WTC11 (cell line): Measurements from ENCODE around the gene HMMR. TPM values are rescaled to one million over a fixed set of nuclear protein-coding genes. Genes with fewer than 3 reads are reported as not detected.

ENCODE experiments used
- ATAC-seq: fragments of 200-7000 bp; cut with Tn5 transposase; 2 replicates; pipeline ENCODE4 v1.10.0; 2021; ENCODE audit warnings: mild to moderate bottlenecking, moderate library complexity
- CTCF ChIA-PET: fragments of 300-600 bp; sonication (Branson Sonifier 250); formaldehyde crosslinking; loops from one replicate; lab custom pipeline; 2021; ENCODE audit warnings: antibody characterized with exemption; lab: Charles Lee
- POLR2A ChIA-PET: fragments of 350-600 bp; sonication (Branson Sonifier 250); formaldehyde crosslinking; loops from one replicate; lab custom pipeline; 2021; ENCODE audit warnings: antibody characterized with exemption; lab: Charles Lee
- DNase-seq: peaks from one replicate; pipeline ENCODE4 v3.0.0; 2021; ENCODE audit warnings: low spot score
- H3K27ac Mint-ChIP-seq: 2 replicates; pipeline ENCODE4 v1.8.0; 2021; ENCODE audit warnings: mixed read lengths
- H3K27me3 Mint-ChIP-seq: 2 replicates; pipeline ENCODE4 v1.8.0; 2021; ENCODE audit warnings: low read depth, mild to moderate bottlenecking, moderate library complexity, mixed read lengths
- H3K36me3 Mint-ChIP-seq: 2 replicates; pipeline ENCODE4 v1.8.0; 2021; ENCODE audit warnings: mixed read lengths
- H3K4me1 Mint-ChIP-seq: 2 replicates; pipeline ENCODE4 v1.8.0; 2022; ENCODE audit warnings: mixed read lengths
- H3K4me3 Mint-ChIP-seq: 2 replicates; pipeline ENCODE4 v1.8.0; 2021; ENCODE audit warnings: mild to moderate bottlenecking, moderate library complexity, mixed read lengths
- H3K9me3 Mint-ChIP-seq: 2 replicates; pipeline ENCODE4 v1.8.0; 2021; ENCODE audit warnings: mixed read lengths
- ETV6 ChIP-seq: sonication (generic); formaldehyde crosslinking; IDR thresholded peaks from 2 replicates; pipeline ENCODE4 v1.8.1; 2022; ENCODE audit warnings: mild to moderate bottlenecking, missing genetic modification reagents
- GRHL2 ChIP-seq: fragments of 250-450 bp; sonication (Bioruptor Pico); IDR thresholded peaks from 2 replicates; pipeline ENCODE4 v1.8.0; 2022; ENCODE audit warnings: mild to moderate bottlenecking, moderate library complexity; ENCODE audit not compliant: insufficient replicate concordance, severe bottlenecking
- IRF2 ChIP-seq: sonication (generic); formaldehyde crosslinking; IDR thresholded peaks from 2 replicates; pipeline ENCODE4 v1.8.0; 2022; ENCODE audit warnings: low read depth, missing genetic modification reagents, borderline replicate concordance
- KAT7 ChIP-seq: sonication (generic); formaldehyde crosslinking; IDR thresholded peaks from 2 replicates; pipeline ENCODE4 v1.8.1; 2023; ENCODE audit warnings: missing genetic modification reagents, mild to moderate bottlenecking, borderline replicate concordance
- NR3C1 ChIP-seq: sonication (generic); formaldehyde crosslinking; conservative IDR thresholded peaks from 2 replicates; pipeline ENCODE4 v1.8.1; 2023; ENCODE audit warnings: low read depth, mild to moderate bottlenecking, missing genetic modification reagents
- RELA ChIP-seq: sonication (generic); formaldehyde crosslinking; IDR thresholded peaks from 2 replicates; pipeline ENCODE4 v1.8.1; 2022; ENCODE audit warnings: missing genetic modification reagents, mild to moderate bottlenecking, borderline replicate concordance
- TCF7 ChIP-seq: sonication (generic); formaldehyde crosslinking; IDR thresholded peaks from 2 replicates; pipeline ENCODE4 v1.8.0; 2022; ENCODE audit warnings: mild to moderate bottlenecking, low read depth, missing genetic modification reagents, moderate library complexity
- TEAD4 ChIP-seq: sonication (generic); formaldehyde crosslinking; IDR thresholded peaks from 2 replicates; pipeline ENCODE4 v1.8.0; 2022; ENCODE audit warnings: mild to moderate bottlenecking, missing genetic modification reagents
- ZNF121 ChIP-seq: sonication (generic); formaldehyde crosslinking; IDR thresholded peaks from 2 replicates; pipeline ENCODE4 v1.8.0; 2023; ENCODE audit warnings: missing genetic modification reagents
- ZNF396 ChIP-seq: fragments of 250-450 bp; sonication (Bioruptor Pico); IDR thresholded peaks from 2 replicates; pipeline ENCODE4 v1.8.0; 2021; ENCODE audit warnings: mild to moderate bottlenecking, moderate library complexity, borderline replicate concordance
- ZNF416 ChIP-seq: fragments of 250-450 bp; sonication (Bioruptor Pico); IDR thresholded peaks from 2 replicates; pipeline ENCODE4 v1.9.0; 2021; ENCODE audit warnings: mild to moderate bottlenecking, inconsistent platforms
- total RNA-seq: library from RNA; stranded (reverse); gene quantifications from 3 replicates; pipeline ENCODE4 v1.2.3, GENCODE V29; 2021
- TF ChIP-seq, protein P1 (sequence below): sonication (generic); formaldehyde crosslinking; IDR thresholded peaks from 2 replicates; pipeline ENCODE4 v1.8.1; 2022; ENCODE audit warnings: low read depth, missing genetic modification reagents, borderline replicate concordance
- TF ChIP-seq, protein P2 (sequence below): sonication (generic); formaldehyde crosslinking; conservative IDR thresholded peaks from 2 replicates; pipeline ENCODE4 v1.8.1; 2022; ENCODE audit warnings: mild to moderate bottlenecking, missing genetic modification reagents
- TF ChIP-seq, protein P3 (sequence below): sonication (generic); formaldehyde crosslinking; IDR thresholded peaks from 2 replicates; pipeline ENCODE4 v1.8.1; 2022; ENCODE audit warnings: low read depth, mild to moderate bottlenecking, moderate library complexity, missing genetic modification reagents, borderline replicate concordance
- TF ChIP-seq, protein P4 (sequence below): sonication (generic); formaldehyde crosslinking; IDR thresholded peaks from 2 replicates; pipeline ENCODE4 v1.8.1; 2023; ENCODE audit warnings: mild to moderate bottlenecking, missing genetic modification reagents, borderline replicate concordance
- TF ChIP-seq, protein P5 (sequence below): sonication (generic); formaldehyde crosslinking; IDR thresholded peaks from 2 replicates; pipeline ENCODE4 v1.8.1; 2023; ENCODE audit warnings: mild to moderate bottlenecking, missing genetic modification reagents, moderate library complexity

HMMR gene
- total RNA-seq, 1 experiment from 2014 or later, result 78.5 TPM

DNA sequence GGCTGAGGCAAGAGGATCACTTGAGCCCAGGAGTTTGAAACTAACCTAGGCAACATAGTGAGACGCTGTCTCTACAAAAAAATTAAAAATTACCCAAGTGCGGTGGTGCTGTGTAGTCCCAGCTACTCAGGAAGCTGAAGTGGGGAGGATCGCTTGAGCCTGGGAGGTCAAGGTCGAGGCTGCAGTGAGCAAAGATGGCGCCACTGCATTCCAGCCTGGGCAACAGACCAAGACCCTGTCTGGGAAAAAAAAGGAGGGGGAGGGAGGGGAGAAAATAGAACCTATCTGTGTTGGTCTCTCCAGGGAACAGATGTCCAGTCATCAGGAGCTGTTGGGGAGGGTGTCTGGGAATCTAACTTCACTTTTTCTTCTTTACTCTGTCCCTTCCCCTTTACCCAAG lies 69.3 kb downstream of the HMMR start:
- Mint-ChIP-seq H3K9me3 (peaks cover 18% of the 10 kb centered on the region), H3K4me3 (no peak overlapping the region), H3K4me1 (peaks cover 38% of the 10 kb centered on the region), H3K27ac (no peak overlapping the region), H3K36me3 (peaks cover 6% of the 10 kb centered on the region), H3K27me3 (no peaks in the 10 kb centered on the region)
- DNase-seq (no peak), ATAC-seq (no peak)
- ChIA-PET POLR2A (interaction anchor here (0.6 kb wide), 1 partner anchor 8 kb away, joined by 12 read pairs; no protein-coding TSS in a partner anchor), CTCF (no interaction called here)
- TF ChIP-seq ZNF121, result peak; percentile 63; the same call in 1 of the 2 replicates
- TF ChIP-seq, protein P1, sequence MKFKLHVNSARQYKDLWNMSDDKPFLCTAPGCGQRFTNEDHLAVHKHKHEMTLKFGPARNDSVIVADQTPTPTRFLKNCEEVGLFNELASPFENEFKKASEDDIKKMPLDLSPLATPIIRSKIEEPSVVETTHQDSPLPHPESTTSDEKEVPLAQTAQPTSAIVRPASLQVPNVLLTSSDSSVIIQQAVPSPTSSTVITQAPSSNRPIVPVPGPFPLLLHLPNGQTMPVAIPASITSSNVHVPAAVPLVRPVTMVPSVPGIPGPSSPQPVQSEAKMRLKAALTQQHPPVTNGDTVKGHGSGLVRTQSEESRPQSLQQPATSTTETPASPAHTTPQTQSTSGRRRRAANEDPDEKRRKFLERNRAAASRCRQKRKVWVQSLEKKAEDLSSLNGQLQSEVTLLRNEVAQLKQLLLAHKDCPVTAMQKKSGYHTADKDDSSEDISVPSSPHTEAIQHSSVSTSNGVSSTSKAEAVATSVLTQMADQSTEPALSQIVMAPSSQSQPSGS (CRISPR knock-in tag), result no peak
- TF ChIP-seq, all 79 proteins: peak for 1

DNA sequence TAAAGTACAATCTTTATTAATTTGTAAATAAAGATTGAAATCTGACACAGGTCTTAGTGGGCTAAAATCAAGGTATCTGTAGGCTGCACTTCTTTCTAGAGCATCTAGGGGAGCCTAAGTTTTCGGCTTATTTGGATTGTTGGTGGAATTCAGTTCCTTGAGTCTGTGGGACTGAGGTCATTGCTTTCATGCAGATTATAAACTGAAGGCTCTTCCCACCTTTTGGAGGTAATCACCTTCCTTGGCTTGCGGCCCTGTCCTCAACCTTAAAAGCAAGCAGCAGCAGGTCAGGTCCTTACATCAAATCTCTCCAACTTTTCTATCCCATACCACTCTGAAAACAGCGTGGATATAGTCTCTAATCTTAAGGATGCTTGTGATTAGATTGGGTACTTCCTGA lies 70.8 kb downstream of the HMMR start:
- no peak for TF ChIP-seq ZNF396 (CRISPR knock-in tag)
- TF ChIP-seq KAT7, result no peak
- no peak for TF ChIP-seq ZNF416 (CRISPR knock-in tag)
- TF ChIP-seq TCF7 (CRISPR knock-in tag), result no peak
- TF ChIP-seq, protein P2, sequence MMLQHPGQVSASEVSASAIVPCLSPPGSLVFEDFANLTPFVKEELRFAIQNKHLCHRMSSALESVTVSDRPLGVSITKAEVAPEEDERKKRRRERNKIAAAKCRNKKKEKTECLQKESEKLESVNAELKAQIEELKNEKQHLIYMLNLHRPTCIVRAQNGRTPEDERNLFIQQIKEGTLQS (CRISPR knock-in tag), result no peak
- TF ChIP-seq IRF2 (CRISPR knock-in tag), result no peak
- no peak for TF ChIP-seq ETV6 (CRISPR knock-in tag)
- TF ChIP-seq NR3C1 (CRISPR knock-in tag), result no peak
- Mint-ChIP-seq H3K4me1 (peaks cover 50% of the 10 kb centered on the region), H3K27me3 (no peaks in the 10 kb centered on the region), H3K4me3 (no peak overlapping the region), H3K9me3 (peaks cover 7% of the 10 kb centered on the region), H3K36me3 (no peaks in the 10 kb centered on the region), H3K27ac (no peak overlapping the region)
- POLR2A ChIA-PET, result no interaction called here
- CTCF ChIA-PET, result no interaction called here
- DNase-seq (no peak), ATAC-seq (peak; percentile 60)

DNA sequence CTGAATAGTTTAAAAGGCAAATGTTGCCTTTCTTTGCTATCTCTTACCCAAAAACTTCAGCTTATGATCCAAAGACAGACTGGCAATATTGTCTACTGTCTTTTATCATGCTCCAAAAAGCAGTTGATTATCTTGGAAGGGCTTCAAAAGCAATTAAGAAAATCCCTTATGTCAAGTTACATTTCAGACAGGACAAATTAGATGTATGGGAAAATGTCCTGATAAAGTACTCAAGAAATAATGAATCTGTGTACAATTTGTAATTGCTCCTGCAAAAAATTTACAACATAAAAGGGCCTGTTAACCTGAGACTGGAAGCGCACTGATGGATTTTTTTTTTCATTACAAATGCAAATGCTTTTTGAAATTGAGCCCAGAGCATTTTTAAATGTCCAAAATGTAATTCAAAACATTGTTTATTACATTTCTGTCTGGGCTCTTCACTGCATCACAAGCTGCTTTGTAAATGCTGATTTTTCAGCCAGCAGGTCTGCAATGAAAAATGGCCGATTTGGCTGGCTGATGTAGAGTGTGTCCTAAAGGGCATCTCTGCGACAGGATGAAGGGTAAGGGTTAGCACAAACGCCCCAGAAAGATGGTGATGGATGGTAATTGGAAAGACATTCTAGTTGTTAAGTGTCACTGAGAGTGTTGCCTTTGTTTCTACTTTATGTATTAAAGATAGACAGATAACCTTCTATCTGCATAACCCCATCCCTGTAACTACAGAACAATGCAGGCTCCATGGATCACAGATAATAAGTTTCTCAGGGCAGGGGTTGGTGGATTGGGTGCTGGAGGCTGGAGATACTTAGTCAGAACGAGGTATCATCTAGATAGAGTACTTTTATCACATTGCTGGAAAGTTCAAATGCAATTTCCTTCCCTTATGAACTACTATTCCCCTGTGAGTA lies 72.0 kb downstream of the HMMR start:
- peak overlapping the region; percentile 88 for H3K27ac Mint-ChIP-seq
- TF ChIP-seq, protein P3, sequence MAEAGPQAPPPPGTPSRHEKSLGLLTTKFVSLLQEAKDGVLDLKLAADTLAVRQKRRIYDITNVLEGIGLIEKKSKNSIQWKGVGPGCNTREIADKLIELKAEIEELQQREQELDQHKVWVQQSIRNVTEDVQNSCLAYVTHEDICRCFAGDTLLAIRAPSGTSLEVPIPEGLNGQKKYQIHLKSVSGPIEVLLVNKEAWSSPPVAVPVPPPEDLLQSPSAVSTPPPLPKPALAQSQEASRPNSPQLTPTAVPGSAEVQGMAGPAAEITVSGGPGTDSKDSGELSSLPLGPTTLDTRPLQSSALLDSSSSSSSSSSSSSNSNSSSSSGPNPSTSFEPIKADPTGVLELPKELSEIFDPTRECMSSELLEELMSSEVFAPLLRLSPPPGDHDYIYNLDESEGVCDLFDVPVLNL, result no peak
- no peak for TF ChIP-seq TEAD4 (CRISPR knock-in tag)
- TF ChIP-seq, protein P4, sequence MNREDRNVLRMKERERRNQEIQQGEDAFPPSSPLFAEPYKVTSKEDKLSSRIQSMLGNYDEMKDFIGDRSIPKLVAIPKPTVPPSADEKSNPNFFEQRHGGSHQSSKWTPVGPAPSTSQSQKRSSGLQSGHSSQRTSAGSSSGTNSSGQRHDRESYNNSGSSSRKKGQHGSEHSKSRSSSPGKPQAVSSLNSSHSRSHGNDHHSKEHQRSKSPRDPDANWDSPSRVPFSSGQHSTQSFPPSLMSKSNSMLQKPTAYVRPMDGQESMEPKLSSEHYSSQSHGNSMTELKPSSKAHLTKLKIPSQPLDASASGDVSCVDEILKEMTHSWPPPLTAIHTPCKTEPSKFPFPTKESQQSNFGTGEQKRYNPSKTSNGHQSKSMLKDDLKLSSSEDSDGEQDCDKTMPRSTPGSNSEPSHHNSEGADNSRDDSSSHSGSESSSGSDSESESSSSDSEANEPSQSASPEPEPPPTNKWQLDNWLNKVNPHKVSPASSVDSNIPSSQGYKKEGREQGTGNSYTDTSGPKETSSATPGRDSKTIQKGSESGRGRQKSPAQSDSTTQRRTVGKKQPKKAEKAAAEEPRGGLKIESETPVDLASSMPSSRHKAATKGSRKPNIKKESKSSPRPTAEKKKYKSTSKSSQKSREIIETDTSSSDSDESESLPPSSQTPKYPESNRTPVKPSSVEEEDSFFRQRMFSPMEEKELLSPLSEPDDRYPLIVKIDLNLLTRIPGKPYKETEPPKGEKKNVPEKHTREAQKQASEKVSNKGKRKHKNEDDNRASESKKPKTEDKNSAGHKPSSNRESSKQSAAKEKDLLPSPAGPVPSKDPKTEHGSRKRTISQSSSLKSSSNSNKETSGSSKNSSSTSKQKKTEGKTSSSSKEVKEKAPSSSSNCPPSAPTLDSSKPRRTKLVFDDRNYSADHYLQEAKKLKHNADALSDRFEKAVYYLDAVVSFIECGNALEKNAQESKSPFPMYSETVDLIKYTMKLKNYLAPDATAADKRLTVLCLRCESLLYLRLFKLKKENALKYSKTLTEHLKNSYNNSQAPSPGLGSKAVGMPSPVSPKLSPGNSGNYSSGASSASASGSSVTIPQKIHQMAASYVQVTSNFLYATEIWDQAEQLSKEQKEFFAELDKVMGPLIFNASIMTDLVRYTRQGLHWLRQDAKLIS (CRISPR knock-in tag), result no peak
- no peak for TF ChIP-seq RELA (CRISPR knock-in tag)
- TF ChIP-seq, protein P5, sequence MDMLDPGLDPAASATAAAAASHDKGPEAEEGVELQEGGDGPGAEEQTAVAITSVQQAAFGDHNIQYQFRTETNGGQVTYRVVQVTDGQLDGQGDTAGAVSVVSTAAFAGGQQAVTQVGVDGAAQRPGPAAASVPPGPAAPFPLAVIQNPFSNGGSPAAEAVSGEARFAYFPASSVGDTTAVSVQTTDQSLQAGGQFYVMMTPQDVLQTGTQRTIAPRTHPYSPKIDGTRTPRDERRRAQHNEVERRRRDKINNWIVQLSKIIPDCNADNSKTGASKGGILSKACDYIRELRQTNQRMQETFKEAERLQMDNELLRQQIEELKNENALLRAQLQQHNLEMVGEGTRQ (CRISPR knock-in tag), result no peak
- TF ChIP-seq GRHL2, result no peak
- TF ChIP-seq KAT7, result no peak
- H3K4me3 Mint-ChIP-seq, result peak overlapping the region; percentile 9
- ChIA-PET POLR2A (interaction anchor here (0.7 kb wide), 1 partner anchor 18 kb away, joined by 3 read pairs; no protein-coding TSS in a partner anchor), CTCF (no interaction called here)
- H3K36me3 Mint-ChIP-seq, result no peaks in the 10 kb centered on the region
- DNase-seq, result no peak
- H3K27me3 Mint-ChIP-seq, result no peaks in the 10 kb centered on the region
- no peak for ATAC-seq
- peaks cover 13% of the 10 kb centered on the region for H3K9me3 Mint-ChIP-seq
- H3K4me1 Mint-ChIP-seq, result peaks cover 50% of the 10 kb centered on the region
